K562 (cell line): ENCODE data around the gene ZNF48. TPM values are rescaled to one million over a fixed set of nuclear protein-coding genes. Genes with fewer than 3 reads are reported as not detected.
A peak's percentile ranks its signal among the peaks of the same experiment; 100 is the strongest.

Source experiments
- FOXA3 ChIP-seq, 2 experiments: fragments of 450-650 bp in 1 of 2; sonication (generic) in 1 of 2; formaldehyde crosslinking; IDR thresholded peaks in 1 of 2; conservative IDR thresholded peaks in 1 of 2; 2 replicates each; pipeline versions ENCODE4 v1.4.0 to v1.8.0; 2020 to 2022; ENCODE audit warnings: mild to moderate bottlenecking in 2 of 2, missing genetic modification reagents in 1 of 2
- KAT7 ChIP-seq: sonication (generic); formaldehyde crosslinking; IDR thresholded peaks from 2 replicates; pipeline ENCODE4 v1.8.0; 2022; ENCODE audit warnings: missing genetic modification reagents, mild to moderate bottlenecking, borderline replicate concordance
- MEF2D ChIP-seq: conservative IDR thresholded peaks from 2 replicates; pipeline ENCODE4 v1.6.1; 2016; ENCODE audit warnings: low read depth, missing genetic modification characterization, missing compliant biosample characterization
- NR3C1 ChIP-seq: sonication (generic); formaldehyde crosslinking; IDR thresholded peaks from 2 replicates; pipeline ENCODE4 v1.8.1; 2022; ENCODE audit warnings: missing genetic modification reagents
- PHF21A ChIP-seq: fragments of 450-650 bp; IDR thresholded peaks from 2 replicates; pipeline ENCODE4 v1.6.1; 2017; ENCODE audit warnings: low read depth, borderline replicate concordance
- PRPF4 ChIP-seq: fragments of 200-400 bp; formaldehyde crosslinking; IDR thresholded peaks from one replicate; pipeline ENCODE4 v1.6.1; 2017; ENCODE audit warnings: low read length, low read depth, mild to moderate bottlenecking; ENCODE audit not compliant: insufficient read depth, poor library complexity, severe bottlenecking
- SMAD3 ChIP-seq: fragments of 450-650 bp; formaldehyde crosslinking; conservative IDR thresholded peaks from 2 replicates; pipeline ENCODE4 v1.4.0; 2020; ENCODE audit warnings: mild to moderate bottlenecking
- STAT5A ChIP-seq: IDR thresholded peaks from 2 replicates; pipeline ENCODE4 v1.6.1; 2012; ENCODE audit warnings: low read length, inconsistent platforms, borderline replicate concordance
- TEAD1 ChIP-seq, 2 experiments: fragments of 450-650 bp in 1 of 2; sonication (generic) in 1 of 2; formaldehyde crosslinking; IDR thresholded peaks; 2 replicates each; pipeline versions ENCODE4 v1.4.0 to v1.8.0; 2020 to 2022; ENCODE audit warnings: mild to moderate bottlenecking in 2 of 2, missing genetic modification reagents in 1 of 2
- ZKSCAN1 ChIP-seq: fragments of 150-350 bp; IDR thresholded peaks from 2 replicates; pipeline ENCODE4 v1.6.1; 2016; ENCODE audit warnings: low read depth, low read length
- ZNF431 ChIP-seq: sonication (generic); formaldehyde crosslinking; IDR thresholded peaks from 2 replicates; pipeline ENCODE4 v1.8.0; 2022; ENCODE audit warnings: mild to moderate bottlenecking, missing genetic modification reagents
- ZNF436 ChIP-seq: fragments of 250-450, 450-650 bp; sonication (Bioruptor Pico); formaldehyde crosslinking; IDR thresholded peaks from 2 replicates; pipeline ENCODE4 v1.7.0; 2020; ENCODE audit warnings: mild to moderate bottlenecking
- ZZZ3 ChIP-seq: fragments of 450-650 bp; IDR thresholded peaks from 2 replicates; pipeline ENCODE4 v1.6.1; 2016; ENCODE audit warnings: antibody characterized with exemption, mild to moderate bottlenecking, moderate library complexity
- polyA plus RNA-seq, 8 experiments: library from polyadenylated mRNA; depleted of rRNA in 4 of 8; stranded (reverse) in 5 of 8; unstranded in 3 of 8; fragments of >200 nt; fragmentation: Nextera tagmentation in 2 of 8; fragmentation: Illumina TruSeq in 1 of 8; extraction: Ambion mirVana in 2 of 8; extraction: Trizol in 1 of 8; gene quantifications; 2 replicates each; pipeline versions ENCODE4 v1.2.1 to v1.2.3, GENCODE V29; 2011 to 2014; ENCODE audit warnings: inconsistent platforms in 1 of 8, missing spikeins in 1 of 8
- total RNA-seq, 7 experiments: library from RNA; depleted of rRNA in 6 of 7; stranded (reverse); fragments of >200 nt in 6 of 7; fragmentation: Illumina TruSeq in 2 of 7; extraction: Trizol in 2 of 7; gene quantifications; 2 replicates each; pipeline versions ENCODE4 v1.2.1 to v1.2.3, GENCODE V29; 2011 to 2021; ENCODE audit warnings: low replicate concordance in 1 of 7
- TF ChIP-seq, protein P1 (sequence below): IDR thresholded peaks from 2 replicates; pipeline ENCODE4 v1.6.1; 2014; ENCODE audit warnings: antibody characterized with exemption
- TF ChIP-seq, protein P2 (sequence below): fragments of 250-450 bp; sonication (Bioruptor Pico); IDR thresholded peaks from 2 replicates; pipeline ENCODE4 v1.8.0; 2022; ENCODE audit warnings: moderate library complexity, mild to moderate bottlenecking, inconsistent platforms
- TF ChIP-seq, protein P3 (sequence below): fragments of 450-650 bp; IDR thresholded peaks from 2 replicates; pipeline ENCODE4 v1.6.1; 2017; ENCODE audit warnings: mild to moderate bottlenecking, moderate library complexity
- TF ChIP-seq, protein P4 (sequence below): fragments of 200-400 bp; formaldehyde crosslinking; IDR thresholded peaks from 2 replicates; pipeline ENCODE4 v1.6.1; 2017; ENCODE audit warnings: mild to moderate bottlenecking, low read depth, low read length, moderate library complexity
- TF ChIP-seq, protein P5 (sequence below), 3 experiments: fragments of 200-800 bp in 1 of 3; sonication (Bioruptor generic) in 1 of 3; sonication (generic) in 1 of 3; formaldehyde crosslinking in 1 of 3; IDR thresholded peaks; 2 replicates each; pipeline versions ENCODE4 v1.6.1 to v1.8.0; 2016 to 2022; ENCODE audit warnings: mild to moderate bottlenecking in 2 of 3, missing compliant biosample characterization in 2 of 3, missing genetic modification characterization in 2 of 3, missing genetic modification reagents in 1 of 3

Gene ZNF48
- total and polyA plus RNA-seq, 9 of the 15 experiments (the other 6 are each of a cell fraction or from before 2014, with no cell fraction given), result 0.38 to 11.6 (median 4.7) TPM

DNA sequence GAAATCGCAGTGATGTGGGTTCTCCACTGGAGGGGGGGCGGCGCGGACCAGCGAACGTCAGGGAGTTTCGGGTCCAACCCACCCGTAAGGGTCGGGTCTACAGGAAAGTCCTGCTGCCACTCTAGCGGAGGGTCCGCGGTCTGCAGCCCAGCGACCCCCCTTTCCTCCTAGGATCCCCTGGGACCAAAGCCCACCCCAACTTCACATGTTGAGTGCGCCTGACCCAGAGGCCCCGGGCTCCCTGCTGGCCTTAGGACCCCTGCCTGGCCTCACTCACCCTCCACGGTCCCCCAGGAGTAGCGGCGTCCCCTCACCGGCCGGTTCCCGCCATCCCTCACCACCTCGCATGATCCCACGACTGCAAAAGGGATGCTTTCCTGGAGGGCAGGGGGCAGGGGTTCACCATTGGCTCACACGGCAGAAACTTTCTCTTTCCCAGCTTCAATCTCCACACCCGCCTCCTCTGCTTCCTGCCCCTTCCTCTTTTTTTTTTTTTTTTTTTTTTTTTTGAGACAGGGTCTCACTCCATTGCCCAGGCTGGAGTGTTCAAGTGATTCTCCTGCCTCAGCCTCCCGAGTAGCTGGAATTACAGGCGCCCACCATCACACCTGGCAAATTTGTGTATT lies 15.9 kb upstream of the ZNF48 start (continued):
- TF ChIP-seq SMAD3 (CRISPR knock-in tag) (no peak), NR3C1 (CRISPR knock-in tag) (no peak), FOXA3 (CRISPR knock-in tag; conservative IDR thresholded peaks at IDR 0.05 in 1 of 2, IDR thresholded peaks at IDR 0.05 in 1 of 2) (0 out of 4 replicates have a peak, but pooled peaks of 1 of the 2 experiments have one; percentile 11), PHF21A (no peak), TEAD1 (CRISPR knock-in tag; IDR thresholded peaks at IDR 0.05) (no peak), MEF2D (no peak), ZKSCAN1 (no peak), STAT5A (no peak), PRPF4 (no peak), ZNF431 (CRISPR knock-in tag) (0 out of 2 replicates have a peak, but pooled peaks have one; percentile 9), ZZZ3 (no peak), ZNF436 (CRISPR knock-in tag) (no peak), KAT7 (CRISPR knock-in tag) (no peak)
- TF ChIP-seq, protein P1, sequence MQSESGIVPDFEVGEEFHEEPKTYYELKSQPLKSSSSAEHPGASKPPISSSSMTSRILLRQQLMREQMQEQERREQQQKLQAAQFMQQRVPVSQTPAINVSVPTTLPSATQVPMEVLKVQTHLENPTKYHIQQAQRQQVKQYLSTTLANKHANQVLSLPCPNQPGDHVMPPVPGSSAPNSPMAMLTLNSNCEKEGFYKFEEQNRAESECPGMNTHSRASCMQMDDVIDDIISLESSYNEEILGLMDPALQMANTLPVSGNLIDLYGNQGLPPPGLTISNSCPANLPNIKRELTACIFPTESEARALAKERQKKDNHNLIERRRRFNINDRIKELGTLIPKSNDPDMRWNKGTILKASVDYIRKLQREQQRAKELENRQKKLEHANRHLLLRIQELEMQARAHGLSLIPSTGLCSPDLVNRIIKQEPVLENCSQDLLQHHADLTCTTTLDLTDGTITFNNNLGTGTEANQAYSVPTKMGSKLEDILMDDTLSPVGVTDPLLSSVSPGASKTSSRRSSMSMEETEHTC, result no peak
- TF ChIP-seq, protein P2, sequence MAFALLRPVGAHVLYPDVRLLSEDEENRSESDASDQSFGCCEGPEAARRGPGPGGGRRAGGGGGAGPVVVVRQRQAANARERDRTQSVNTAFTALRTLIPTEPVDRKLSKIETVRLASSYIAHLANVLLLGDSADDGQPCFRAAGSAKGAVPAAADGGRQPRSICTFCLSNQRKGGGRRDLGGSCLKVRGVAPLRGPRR (CRISPR knock-in tag), result no peak
- TF ChIP-seq, protein P3, sequence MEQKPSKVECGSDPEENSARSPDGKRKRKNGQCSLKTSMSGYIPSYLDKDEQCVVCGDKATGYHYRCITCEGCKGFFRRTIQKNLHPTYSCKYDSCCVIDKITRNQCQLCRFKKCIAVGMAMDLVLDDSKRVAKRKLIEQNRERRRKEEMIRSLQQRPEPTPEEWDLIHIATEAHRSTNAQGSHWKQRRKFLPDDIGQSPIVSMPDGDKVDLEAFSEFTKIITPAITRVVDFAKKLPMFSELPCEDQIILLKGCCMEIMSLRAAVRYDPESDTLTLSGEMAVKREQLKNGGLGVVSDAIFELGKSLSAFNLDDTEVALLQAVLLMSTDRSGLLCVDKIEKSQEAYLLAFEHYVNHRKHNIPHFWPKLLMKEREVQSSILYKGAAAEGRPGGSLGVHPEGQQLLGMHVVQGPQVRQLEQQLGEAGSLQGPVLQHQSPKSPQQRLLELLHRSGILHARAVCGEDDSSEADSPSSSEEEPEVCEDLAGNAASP, result no peak
- TF ChIP-seq, protein P4, sequence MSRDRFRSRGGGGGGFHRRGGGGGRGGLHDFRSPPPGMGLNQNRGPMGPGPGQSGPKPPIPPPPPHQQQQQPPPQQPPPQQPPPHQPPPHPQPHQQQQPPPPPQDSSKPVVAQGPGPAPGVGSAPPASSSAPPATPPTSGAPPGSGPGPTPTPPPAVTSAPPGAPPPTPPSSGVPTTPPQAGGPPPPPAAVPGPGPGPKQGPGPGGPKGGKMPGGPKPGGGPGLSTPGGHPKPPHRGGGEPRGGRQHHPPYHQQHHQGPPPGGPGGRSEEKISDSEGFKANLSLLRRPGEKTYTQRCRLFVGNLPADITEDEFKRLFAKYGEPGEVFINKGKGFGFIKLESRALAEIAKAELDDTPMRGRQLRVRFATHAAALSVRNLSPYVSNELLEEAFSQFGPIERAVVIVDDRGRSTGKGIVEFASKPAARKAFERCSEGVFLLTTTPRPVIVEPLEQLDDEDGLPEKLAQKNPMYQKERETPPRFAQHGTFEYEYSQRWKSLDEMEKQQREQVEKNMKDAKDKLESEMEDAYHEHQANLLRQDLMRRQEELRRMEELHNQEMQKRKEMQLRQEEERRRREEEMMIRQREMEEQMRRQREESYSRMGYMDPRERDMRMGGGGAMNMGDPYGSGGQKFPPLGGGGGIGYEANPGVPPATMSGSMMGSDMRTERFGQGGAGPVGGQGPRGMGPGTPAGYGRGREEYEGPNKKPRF, result no peak
- TF ChIP-seq, protein P5, sequence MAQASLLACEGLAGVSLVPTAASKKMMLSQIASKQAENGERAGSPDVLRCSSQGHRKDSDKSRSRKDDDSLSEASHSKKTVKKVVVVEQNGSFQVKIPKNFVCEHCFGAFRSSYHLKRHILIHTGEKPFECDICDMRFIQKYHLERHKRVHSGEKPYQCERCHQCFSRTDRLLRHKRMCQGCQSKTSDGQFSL (CRISPR knock-in tag; IDR thresholded peaks at IDR 0.05), result peak; percentile 84
- TF ChIP-seq, protein P5 (tag; IDR thresholded peaks at IDR 0.05), result no peak
